HCT116 (cell line): ENCODE measurements around the gene RHOB. TPM values are rescaled to one million over a fixed set of nuclear protein-coding genes. Genes with fewer than 3 reads are reported as not detected.

Experiments used
- ATAC-seq: fragments of 200-7000 bp; cut with Tn5 transposase; 2 replicates; pipeline ENCODE4 v1.9.1; 2020; ENCODE audit warnings: mild to moderate bottlenecking, moderate library complexity
- BruUV-seq: library from RNA; stranded (reverse); fragments of 400-500 nt; replicated peaks from 2 replicates; lab custom pipeline; 2021; lab: Mats Ljungman, UMichigan
- CTCF ChIA-PET: fragments of 300-600 bp; sonication (Branson Sonifier 250); formaldehyde crosslinking; loops from one replicate; lab custom pipeline; 2021; ENCODE audit warnings: antibody characterized with exemption; lab: Charles Lee
- POLR2A ChIA-PET: fragments of 300-600, 350-600 bp; sonication (Branson Sonifier 250); formaldehyde crosslinking; loops from one replicate; lab custom pipeline; 2021; ENCODE audit warnings: antibody characterized with exemption; lab: Charles Lee
- RAD21 ChIA-PET, 2 experiments: fragments of 300-600 bp; sonication (Branson Sonifier 250); formaldehyde crosslinking; loops; one replicate each; lab custom pipeline; 2023; ENCODE audit warnings: low total read pairs in 2 of 2; ENCODE audit not compliant: uncharacterized antibody in 2 of 2, unreplicated experiment in 2 of 2, low non-redundant PET in 1 of 2; lab: Charles Lee
- DNase-seq: peaks from one replicate; pipeline ENCODE4 v3.0.0-alpha.2; 2010; ENCODE audit warnings: low read depth, low spot score
- H2AFZ ChIP-seq: fragments of 200-600 bp; shearing (Covaris generic), sonication (generic); 2 replicates; pipeline ENCODE4 v1.6.1; 2017; ENCODE audit warnings: low read depth, mixed run types, mixed read lengths, antibody characterized with exemption, low read length; ENCODE audit not compliant: poor library complexity, severe bottlenecking
- H3K27ac ChIP-seq: 2 replicates; pipeline ENCODE4 v1.5.1; 2012; ENCODE audit warnings: low read depth, low read length
- H3K27me3 ChIP-seq: fragments of 200-600 bp; sonication (generic); 2 replicates; pipeline ENCODE4 v1.6.1; 2016; ENCODE audit warnings: mixed run types, low read length, mixed read lengths; ENCODE audit not compliant: insufficient read depth
- H3K36me3 ChIP-seq, 2 experiments: fragments of 200-500 bp in 1 of 2; fragments of 200-600 bp in 1 of 2; sonication (Bioruptor generic) in 1 of 2; sonication (generic) in 1 of 2; 2 replicates each; pipeline versions ENCODE4 v1.5.1 to v1.6.1; 2014 to 2016; ENCODE audit warnings: low read length in 2 of 2, inconsistent platforms in 1 of 2, mixed read lengths in 1 of 2, mixed run types in 1 of 2; ENCODE audit not compliant: insufficient read depth in 2 of 2, control insufficient read depth in 1 of 2
- H3K4me1 ChIP-seq, 2 experiments: fragments of 200-600 bp in 1 of 2; sonication (generic) in 1 of 2; 2 replicates each; pipeline versions ENCODE4 v1.5.1 to v1.6.1; 2012 to 2017; ENCODE audit warnings: low read length in 2 of 2, inconsistent platforms in 1 of 2, mild to moderate bottlenecking in 1 of 2, mixed read lengths in 1 of 2, mixed run types in 1 of 2, moderate library complexity in 1 of 2; ENCODE audit not compliant: insufficient read depth in 2 of 2, control insufficient read depth in 1 of 2
- H3K4me2 ChIP-seq: fragments of 200-600 bp; sonication (generic); 2 replicates; pipeline ENCODE4 v1.6.1; 2017; ENCODE audit warnings: mixed run types, low read length, mixed read lengths
- H3K4me3 ChIP-seq, 2 experiments: fragments of 200-600 bp in 1 of 2; sonication (generic) in 1 of 2; replicated peaks in 1 of 2; 2 replicates each; pipeline ENCODE4 v1.5.1; 2011 to 2016; ENCODE audit warnings: low read length in 2 of 2, control low read depth in 1 of 2, low read depth in 1 of 2, mild to moderate bottlenecking in 1 of 2, mixed read lengths in 1 of 2, mixed run types in 1 of 2
- H3K79me2 ChIP-seq: fragments of 200-600 bp; sonication (generic); 2 replicates; pipeline ENCODE4 v1.6.1; 2017; ENCODE audit warnings: mild to moderate bottlenecking, mixed run types, low read length, moderate library complexity, mixed read lengths; ENCODE audit not compliant: insufficient read depth
- H3K9ac ChIP-seq: fragments of 200-600 bp; sonication (generic); 2 replicates; pipeline ENCODE4 v1.6.1; 2016; ENCODE audit warnings: low read length, mixed read lengths
- H3K9me2 ChIP-seq: fragments of 200-600 bp; sonication (generic), shearing (Covaris generic); 2 replicates; pipeline ENCODE4 v1.6.1; 2017; ENCODE audit warnings: mixed run types, mild to moderate bottlenecking, moderate library complexity; ENCODE audit not compliant: insufficient read depth
- H3K9me3 ChIP-seq, 2 experiments: fragments of 200-500 bp in 1 of 2; fragments of 200-600 bp in 1 of 2; sonication (Bioruptor generic) in 1 of 2; sonication (generic) in 1 of 2; 2 replicates each; pipeline ENCODE4 v1.6.1; 2014 to 2017; ENCODE audit warnings: low read length in 2 of 2, mixed read lengths in 2 of 2, inconsistent platforms in 1 of 2, low read depth in 1 of 2, mild to moderate bottlenecking in 1 of 2, mixed run types in 1 of 2, moderate library complexity in 1 of 2; ENCODE audit not compliant: control insufficient read depth in 1 of 2, insufficient read depth in 1 of 2
- H4K20me1 ChIP-seq: fragments of 200-600 bp; sonication (generic), shearing (Covaris generic); 2 replicates; pipeline ENCODE4 v1.6.1; 2017; ENCODE audit warnings: mixed run types, mild to moderate bottlenecking, moderate library complexity; ENCODE audit not compliant: insufficient read depth
- ATF3 ChIP-seq: IDR thresholded peaks from 2 replicates; pipeline ENCODE4 v1.6.1; 2012
- CBX3 ChIP-seq: IDR thresholded peaks from 2 replicates; pipeline ENCODE4 v1.6.1; 2012; ENCODE audit warnings: low read depth
- CEBPB ChIP-seq: IDR thresholded peaks from 2 replicates; pipeline ENCODE4 v1.6.1; 2012; ENCODE audit warnings: low read depth
- CTCF ChIP-seq, 3 experiments: fragments of 200-600 bp in 1 of 3; sonication (generic) in 1 of 3; IDR thresholded peaks in 2 of 3; conservative IDR thresholded peaks in 1 of 3; 2 replicates each; pipeline ENCODE4 v1.5.1; 2012 to 2017; ENCODE audit warnings: low read depth in 2 of 3, low read length in 2 of 3, antibody characterized with exemption in 1 of 3, borderline replicate concordance in 1 of 3, control low read depth in 1 of 3, mild to moderate bottlenecking in 1 of 3, mixed read lengths in 1 of 3, mixed run types in 1 of 3, moderate library complexity in 1 of 3; ENCODE audit not compliant: insufficient read depth in 1 of 3
- ELF1 ChIP-seq: IDR thresholded peaks from 2 replicates; pipeline ENCODE4 v1.6.1; 2012; ENCODE audit warnings: low read depth, borderline replicate concordance
- EZH2 ChIP-seq: fragments of 200-600 bp; sonication (generic); IDR thresholded peaks from 2 replicates; pipeline ENCODE4 v1.6.1; 2017; ENCODE audit warnings: antibody characterized with exemption, mixed run types
- FOSL1 ChIP-seq: IDR thresholded peaks from 2 replicates; pipeline ENCODE4 v1.6.1; 2012; ENCODE audit warnings: low read depth
- JUND ChIP-seq: IDR thresholded peaks from 2 replicates; pipeline ENCODE4 v1.6.1; 2012
- POLR2A ChIP-seq: IDR thresholded peaks from 2 replicates; pipeline ENCODE4 v1.7.0; 2011; ENCODE audit warnings: borderline replicate concordance; ENCODE audit not compliant: insufficient read depth, insufficient read length; ENCODE audit errors: extremely low read depth
- POLR2AphosphoS5 ChIP-seq: IDR thresholded peaks from 2 replicates; pipeline ENCODE4 v1.6.1; 2011; ENCODE audit warnings: mild to moderate bottlenecking, low read depth, low read length, moderate library complexity
- RAD21 ChIP-seq: IDR thresholded peaks from 2 replicates; pipeline ENCODE4 v1.6.1; 2012; ENCODE audit warnings: low read depth, mild to moderate bottlenecking
- SIN3A ChIP-seq: IDR thresholded peaks from 2 replicates; pipeline ENCODE4 v1.6.1; 2012; ENCODE audit warnings: low read depth
- SP1 ChIP-seq: IDR thresholded peaks from 2 replicates; pipeline ENCODE4 v1.6.1; 2012; ENCODE audit warnings: low read depth
- SRF ChIP-seq: IDR thresholded peaks from 2 replicates; pipeline ENCODE4 v1.6.1; 2012; ENCODE audit warnings: low read depth
- YY1 ChIP-seq: IDR thresholded peaks from 2 replicates; pipeline ENCODE4 v1.6.1; 2011; ENCODE audit warnings: low read length, low read depth, moderate library complexity, mild to moderate bottlenecking; ENCODE audit not compliant: insufficient replicate concordance; ENCODE audit errors: extremely low read depth
- ZFX ChIP-seq: fragments of 450-650 bp; IDR thresholded peaks from 2 replicates; pipeline ENCODE4 v1.6.1; 2017
- ZNF274 ChIP-seq: fragments of 200-500 bp; sonication (Bioruptor generic); IDR thresholded peaks from 2 replicates; pipeline ENCODE4 v1.6.1; 2014; ENCODE audit warnings: mild to moderate bottlenecking, low read depth, low read length, inconsistent platforms
- intact Hi-C: fragments of 100-400 bp; cut with micrococcal nuclease; formaldehyde crosslinking; loops from 2 replicates; pipeline ENCODE4 v1.10.0; 2022
- total RNA-seq: library from RNA; stranded (reverse); gene quantifications from one replicate; pipeline ENCODE4 v1.2.1, GENCODE V29; 2021; ENCODE audit not compliant: unreplicated experiment
- TF ChIP-seq, protein P1 (sequence below): IDR thresholded peaks from 2 replicates; pipeline ENCODE4 v1.6.1; 2012

The RHOB gene
- total RNA-seq, 1 experiment from 2014 or later, result 72.9 TPM

GRCh38 chr2:20481798-20482405 is 35.0 kb downstream of the RHOB start (continued):
- no peak for TF ChIP-seq ZNF274
- no peak for TF ChIP-seq ATF3
- TF ChIP-seq RAD21, result no peak
- TF ChIP-seq ZFX, result no peak
- TF ChIP-seq JUND, result no peak
- TF ChIP-seq CEBPB, result no peak
- TF ChIP-seq, all 23 proteins: peak for 0

- no peak overlapping the region for H3K27ac ChIP-seq
- intact Hi-C loops, result no loop called here
- no peak for TF ChIP-seq ELF1
Observed at GRCh38 chr2:20482725-20483124, 35.9 kb downstream of the RHOB start.

GRCh38 chr2:20483194-20483895 is 36.5 kb downstream of the RHOB start:
- RAD21 ChIA-PET, result no interaction called here
- H3K79me2 ChIP-seq, result no peaks in the 10 kb centered on the region
- no peaks in the 10 kb centered on the region for H3K36me3 ChIP-seq
- DNase-seq (no peak), ATAC-seq (no peak)
- H3K27me3 ChIP-seq, result no peaks in the 10 kb centered on the region
- CTCF ChIA-PET, result no interaction called here
- TF ChIP-seq SP1, result no peak
- no peak for TF ChIP-seq CBX3
- no peak for TF ChIP-seq SRF
- TF ChIP-seq POLR2AphosphoS5, result no peak
- no peak for TF ChIP-seq RAD21
- TF ChIP-seq POLR2A, result no peak
- no peak for TF ChIP-seq SIN3A
- TF ChIP-seq FOSL1, result no peak
- no peak for TF ChIP-seq ELF1
- no peak for TF ChIP-seq CTCF (IDR thresholded peaks at IDR 0.05 in 2 of 3, conservative IDR thresholded peaks at IDR 0.05 in 1 of 3; ENCODE audit: borderline replicate concordance in 1 of 3, insufficient read depth in 1 of 3, low read depth in 2 of 3, low read length in 2 of 3)
- TF ChIP-seq ZNF274, result no peak
- no peak for TF ChIP-seq YY1
- no peak for TF ChIP-seq CEBPB
- TF ChIP-seq, protein P1, sequence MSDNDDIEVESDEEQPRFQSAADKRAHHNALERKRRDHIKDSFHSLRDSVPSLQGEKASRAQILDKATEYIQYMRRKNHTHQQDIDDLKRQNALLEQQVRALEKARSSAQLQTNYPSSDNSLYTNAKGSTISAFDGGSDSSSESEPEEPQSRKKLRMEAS, result no peak
- no peak for TF ChIP-seq EZH2
- intact Hi-C loops, result no loop called here
- H3K4me2 ChIP-seq, result no peak overlapping the region
- H3K9ac ChIP-seq, result no peak overlapping the region
- no peaks in the 10 kb centered on the region for H3K9me3 ChIP-seq
- H3K9me2 ChIP-seq, result no peaks in the 10 kb centered on the region
- H3K4me3 ChIP-seq, result no peak overlapping the region
- peaks cover 0 to 6% of the 10 kb centered on the region in 2 experiments; a peak in 1 of 4 replicates for H3K4me1 ChIP-seq
- BruUV-seq, result no TSS peak
- H3K27ac ChIP-seq, result no peak overlapping the region
- POLR2A ChIA-PET, result no interaction called here
- H4K20me1 ChIP-seq, result no peaks in the 10 kb centered on the region
- H2AFZ ChIP-seq, result no peak overlapping the region

More at GRCh38 chr2:20482725-20483124, 35.9 kb downstream of the RHOB start:
- ChIA-PET CTCF (no interaction called here), POLR2A (no interaction called here), RAD21 (no interaction called here)
- H3K4me3 ChIP-seq, result no peak overlapping the region
- no peaks in the 10 kb centered on the region for H3K9me3 ChIP-seq
- H3K36me3 ChIP-seq, result no peaks in the 10 kb centered on the region
- no peak overlapping the region for H3K4me2 ChIP-seq
- H3K9ac ChIP-seq, result no peak overlapping the region
- no peaks in the 10 kb centered on the region for H4K20me1 ChIP-seq
- H3K79me2 ChIP-seq, result no peaks in the 10 kb centered on the region
- H3K27me3 ChIP-seq, result no peaks in the 10 kb centered on the region
- ATAC-seq, result no peak
- no peak overlapping the region for H2AFZ ChIP-seq
- no peak for DNase-seq
- H3K4me1 ChIP-seq, result no peaks in the 10 kb centered on the region; a peak in 1 of 4 replicates
- no TSS peak for BruUV-seq
- H3K9me2 ChIP-seq, result no peaks in the 10 kb centered on the region
